PFSK-1 (cell line): ENCODE results near the gene PTN.

Source experiments
- FOXP2 ChIP-seq: optimal IDR thresholded peaks from 2 replicates; pipeline ENCODE3; 2011; ENCODE audit warnings: borderline replicate concordance, control low read depth, inconsistent platforms; ENCODE audit not compliant: insufficient read depth; ENCODE audit errors: extremely low read length, extremely low read depth
- POLR2AphosphoS5 ChIP-seq: IDR thresholded peaks from 2 replicates; pipeline ENCODE4 v1.6.1; 2012; ENCODE audit warnings: low read depth, mild to moderate bottlenecking, control low read depth, low read length, moderate library complexity
- SIN3A ChIP-seq: IDR thresholded peaks from 2 replicates; pipeline ENCODE4 v1.6.1; 2012; ENCODE audit warnings: mild to moderate bottlenecking, low read length, moderate library complexity, borderline replicate concordance; ENCODE audit not compliant: insufficient read depth
- TF ChIP-seq, protein P1 (sequence below), 2 experiments: IDR thresholded peaks; 2 replicates each; pipeline versions ENCODE4 v1.6.1 to v1.8.0; 2011 to 2012; ENCODE audit warnings: low read depth in 2 of 2, low read length in 2 of 2, control low read depth in 1 of 2, inconsistent platforms in 1 of 2, mild to moderate bottlenecking in 1 of 2, moderate library complexity in 1 of 2; ENCODE audit not compliant: insufficient read depth in 1 of 2

DNA sequence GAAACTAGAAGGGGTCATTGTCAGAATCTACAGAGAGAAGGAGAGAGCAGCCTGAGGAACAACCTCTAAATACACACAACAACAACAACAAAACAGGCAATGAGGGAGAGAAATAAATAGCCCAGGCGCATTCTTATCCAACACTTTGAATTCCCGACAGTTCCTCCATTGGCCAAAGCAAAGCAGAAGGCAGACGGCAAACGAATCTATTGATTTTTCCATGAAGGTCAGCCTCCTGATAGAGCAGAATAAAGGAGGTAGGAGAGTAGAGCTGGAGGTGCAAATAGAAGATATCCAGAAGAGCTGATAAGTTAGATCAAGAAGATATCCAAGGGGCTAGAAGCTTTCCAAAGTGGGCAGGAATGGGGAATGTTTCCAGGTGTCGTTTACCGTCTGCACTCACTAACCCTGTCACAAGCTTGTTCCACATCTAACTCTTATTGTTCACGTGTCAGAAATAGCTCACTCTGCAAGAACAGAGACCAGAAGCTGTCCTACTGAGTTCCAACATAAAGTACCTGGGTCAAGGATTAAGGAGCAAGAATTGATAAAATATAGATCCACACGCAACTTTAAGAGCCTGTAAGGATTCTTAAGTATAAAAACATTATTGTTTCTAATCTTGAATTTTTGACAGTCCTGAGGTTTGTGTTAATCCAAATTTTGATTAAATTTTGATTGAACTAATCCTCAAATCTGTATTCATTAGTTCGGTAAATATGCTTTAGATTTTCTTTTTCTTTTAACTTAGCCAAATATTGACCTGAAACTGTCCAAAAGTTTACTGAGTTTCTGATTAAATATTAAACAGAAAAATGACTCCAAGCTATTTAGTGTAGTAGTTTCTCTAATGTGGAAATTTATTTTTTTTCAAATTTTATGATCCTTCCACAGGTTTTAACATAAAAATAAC is 45.7 kb downstream of the PTN start:
- TF ChIP-seq, protein P1, sequence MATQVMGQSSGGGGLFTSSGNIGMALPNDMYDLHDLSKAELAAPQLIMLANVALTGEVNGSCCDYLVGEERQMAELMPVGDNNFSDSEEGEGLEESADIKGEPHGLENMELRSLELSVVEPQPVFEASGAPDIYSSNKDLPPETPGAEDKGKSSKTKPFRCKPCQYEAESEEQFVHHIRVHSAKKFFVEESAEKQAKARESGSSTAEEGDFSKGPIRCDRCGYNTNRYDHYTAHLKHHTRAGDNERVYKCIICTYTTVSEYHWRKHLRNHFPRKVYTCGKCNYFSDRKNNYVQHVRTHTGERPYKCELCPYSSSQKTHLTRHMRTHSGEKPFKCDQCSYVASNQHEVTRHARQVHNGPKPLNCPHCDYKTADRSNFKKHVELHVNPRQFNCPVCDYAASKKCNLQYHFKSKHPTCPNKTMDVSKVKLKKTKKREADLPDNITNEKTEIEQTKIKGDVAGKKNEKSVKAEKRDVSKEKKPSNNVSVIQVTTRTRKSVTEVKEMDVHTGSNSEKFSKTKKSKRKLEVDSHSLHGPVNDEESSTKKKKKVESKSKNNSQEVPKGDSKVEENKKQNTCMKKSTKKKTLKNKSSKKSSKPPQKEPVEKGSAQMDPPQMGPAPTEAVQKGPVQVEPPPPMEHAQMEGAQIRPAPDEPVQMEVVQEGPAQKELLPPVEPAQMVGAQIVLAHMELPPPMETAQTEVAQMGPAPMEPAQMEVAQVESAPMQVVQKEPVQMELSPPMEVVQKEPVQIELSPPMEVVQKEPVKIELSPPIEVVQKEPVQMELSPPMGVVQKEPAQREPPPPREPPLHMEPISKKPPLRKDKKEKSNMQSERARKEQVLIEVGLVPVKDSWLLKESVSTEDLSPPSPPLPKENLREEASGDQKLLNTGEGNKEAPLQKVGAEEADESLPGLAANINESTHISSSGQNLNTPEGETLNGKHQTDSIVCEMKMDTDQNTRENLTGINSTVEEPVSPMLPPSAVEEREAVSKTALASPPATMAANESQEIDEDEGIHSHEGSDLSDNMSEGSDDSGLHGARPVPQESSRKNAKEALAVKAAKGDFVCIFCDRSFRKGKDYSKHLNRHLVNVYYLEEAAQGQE (IDR thresholded peaks at IDR 0.05; ENCODE audit: insufficient read depth in 1 of 2, low read depth in 2 of 2, low read length in 2 of 2) = no peak
- TF ChIP-seq FOXP2 (no peak), SIN3A (no peak), POLR2AphosphoS5 (no peak)
